Activated T-cell treated with anti-CD3 and anti-CD28 coated beads for 1 hour (primary cell): ENCODE measurements around the gene CTSG.
"Not testable (repeated sequence)": the region's sequence is repeated elsewhere in the genome, so short reads cannot be mapped to it uniquely, and the experiment has no call there.

Experiments used
- DNase-seq: peaks from one replicate; pipeline ENCODE4 v3.0.0-alpha.2; 2020; ENCODE audit warnings: low read depth

The CTSG gene

GRCh38 chr14:24542346-24542936, 33.6 kb downstream of the CTSG start:
- DNase-seq, result no peak

- DNase-seq, result no peak
These were observed 40.3 kb downstream of the CTSG start for GRCh38 chr14:24535737-24536136.

GRCh38 chr14:24534286-24534685, 41.8 kb downstream of the CTSG start:
- no peak for DNase-seq

GRCh38 chr14:24525877-24526620, 50.0 kb downstream of the CTSG start:
- DNase-seq, result not testable (repeated sequence)
